Endothelial cell of umbilical vein (primary cell): ENCODE data around the gene ST6GALNAC3. TPM values are rescaled to one million over a fixed set of nuclear protein-coding genes. Genes with fewer than 3 reads are reported as not detected.

ENCODE experiments used
- BruUV-seq: library from RNA; stranded (reverse); fragments of 400-500 nt; replicated peaks from 2 replicates; lab custom pipeline; 2021; lab: Mats Ljungman, UMichigan
- CTCF ChIA-PET: fragments of 300-600, 350-600 bp; sonication (Branson Sonifier 250); formaldehyde crosslinking; loops from one replicate; lab custom pipeline; 2021; ENCODE audit warnings: antibody characterized with exemption, inconsistent platforms; lab: Charles Lee
- POLR2A ChIA-PET: fragments of 300-600, 350-600 bp; sonication (Branson Sonifier 250); formaldehyde crosslinking; loops from one replicate; lab custom pipeline; 2021; ENCODE audit warnings: antibody characterized with exemption, inconsistent platforms; lab: Charles Lee
- DNase-seq: peaks from one replicate; pipeline ENCODE4 v3.0.0-alpha.2; 2011; ENCODE audit warnings: low read depth, low spot score
- FAIRE-seq: peaks from 2 replicates; lab custom pipeline; 2011; peaks lifted over from hg19 to GRCh38; lab: Jason Lieb, UNC
- H2AFZ ChIP-seq: 2 replicates; pipeline ENCODE4 v1.6.0; 2012; ENCODE audit warnings: low read depth, low read length, control low read depth, inconsistent platforms
- H3K27ac ChIP-seq: 2 replicates; pipeline ENCODE4 v1.5.1; 2011; ENCODE audit warnings: low read depth, mild to moderate bottlenecking, control low read depth, low read length, moderate library complexity; ENCODE audit not compliant: insufficient read depth
- H3K27me3 ChIP-seq, 2 experiments: 2 replicates each; pipeline versions ENCODE4 v1.6.0 to v1.6.1; 2011; ENCODE audit warnings: low read length in 2 of 2, mixed read lengths in 1 of 2; ENCODE audit not compliant: control insufficient read depth in 2 of 2, insufficient read depth in 2 of 2
- H3K36me3 ChIP-seq, 2 experiments: 2 replicates in 1 of 2; 3 replicates in 1 of 2; pipeline ENCODE4 v1.5.1; 2011; ENCODE audit warnings: low read length in 2 of 2, mild to moderate bottlenecking in 1 of 2, moderate library complexity in 1 of 2; ENCODE audit not compliant: control insufficient read depth in 2 of 2, insufficient read depth in 2 of 2; ENCODE audit errors: extremely low read depth in 1 of 2
- H3K4me1 ChIP-seq: 3 replicates; pipeline ENCODE4 v1.5.1; 2011; ENCODE audit warnings: mild to moderate bottlenecking, low read length; ENCODE audit not compliant: control insufficient read depth, insufficient read depth; ENCODE audit errors: extremely low read depth
- H3K4me2 ChIP-seq: 2 replicates; pipeline ENCODE4 v1.6.1; 2011; ENCODE audit warnings: low read length, control low read depth, mixed read lengths; ENCODE audit not compliant: insufficient read depth
- H3K4me3 ChIP-seq, 3 experiments: fragments of 200-600 bp in 1 of 3; sonication (generic), shearing (Covaris generic) in 1 of 3; replicated peaks in 1 of 3; 2 replicates each; pipeline ENCODE4 v1.5.1; 2011 to 2016; ENCODE audit warnings: control low read depth in 3 of 3, low read length in 3 of 3, mild to moderate bottlenecking in 2 of 3, inconsistent platforms in 1 of 3, low read depth in 1 of 3, moderate library complexity in 1 of 3; ENCODE audit not compliant: insufficient read depth in 1 of 3
- H3K79me2 ChIP-seq: 2 replicates; pipeline ENCODE4 v1.6.0; 2012; ENCODE audit warnings: low read length, inconsistent platforms; ENCODE audit not compliant: control insufficient read depth, insufficient read depth
- H3K9ac ChIP-seq: replicated peaks from 2 replicates; pipeline ENCODE3; 2011; ENCODE audit warnings: low read length, control low read depth; ENCODE audit not compliant: insufficient read depth; ENCODE audit errors: extremely low read depth
- H3K9me1 ChIP-seq: replicated peaks from 3 replicates; pipeline ENCODE4 v1.6.0; 2011; ENCODE audit warnings: mild to moderate bottlenecking, low read length; ENCODE audit not compliant: control insufficient read depth, insufficient read depth; ENCODE audit errors: extremely low read depth
- H3K9me3 ChIP-seq: replicated peaks from 2 replicates; pipeline ENCODE4 v1.5.1; 2012; ENCODE audit warnings: low read length, inconsistent platforms; ENCODE audit not compliant: control insufficient read depth, insufficient read depth
- H4K20me1 ChIP-seq: replicated peaks from 2 replicates; pipeline ENCODE3; 2011; ENCODE audit warnings: mild to moderate bottlenecking, low read length; ENCODE audit not compliant: control insufficient read depth, insufficient read depth; ENCODE audit errors: extremely low read depth
- FOS ChIP-seq: IDR thresholded peaks from 2 replicates; pipeline ENCODE4 v1.6.1; 2011; ENCODE audit warnings: mild to moderate bottlenecking, low read length, moderate library complexity, borderline replicate concordance; ENCODE audit not compliant: insufficient read depth
- GATA2 ChIP-seq: IDR thresholded peaks from 2 replicates; pipeline ENCODE4 v1.7.0; 2011; ENCODE audit warnings: low read depth, mild to moderate bottlenecking, moderate library complexity, mixed read lengths, low read length; ENCODE audit not compliant: insufficient read length, insufficient read depth
- JUN ChIP-seq: IDR thresholded peaks from 2 replicates; pipeline ENCODE4 v1.6.1; 2011; ENCODE audit warnings: borderline replicate concordance, low read depth; ENCODE audit not compliant: insufficient read length, insufficient read depth
- MAX ChIP-seq: IDR thresholded peaks from 2 replicates; pipeline ENCODE4 v1.6.1; 2011; ENCODE audit not compliant: insufficient read depth, insufficient read length
- MYC ChIP-seq: IDR thresholded peaks from one replicate; pipeline ENCODE4 v1.6.1; 2011; ENCODE audit warnings: mild to moderate bottlenecking, low read depth, low read length
- POLR2A ChIP-seq: IDR thresholded peaks from 2 replicates; pipeline ENCODE4 v1.6.1; 2012; ENCODE audit warnings: low read depth, mild to moderate bottlenecking, control low read depth, low read length
- dilution Hi-C: fragments of 300-500 bp; cut with MboI; formaldehyde crosslinking; loops from one replicate; pipeline ENCODE4 v1.15.0; 2019; ENCODE audit warnings: low sequenced_read_pairs; ENCODE audit not compliant: extremely low pct_ligation_motif_present
- intact Hi-C: fragments of 100-400 bp; cut with micrococcal nuclease; formaldehyde crosslinking; loops from one replicate; pipeline ENCODE4 v1.10.0; 2022
- polyA plus RNA-seq, 4 experiments: library from polyadenylated mRNA; depleted of rRNA in 3 of 4; stranded (reverse) in 3 of 4; unstranded in 1 of 4; fragments of >200 nt; gene quantifications; 2 replicates each; pipeline versions ENCODE4 v1.2.1 to v1.2.3, GENCODE V29; 2011 to 2012; ENCODE audit warnings: missing spikeins in 1 of 4
- total RNA-seq: library from RNA; stranded (reverse); gene quantifications from 2 replicates; pipeline ENCODE4 v1.2.3, GENCODE V29; 2021
- TF ChIP-seq, protein P1 (sequence below), 2 donors: IDR thresholded peaks; 1 replicate in 1 of 2; 2 replicates in 1 of 2; pipeline ENCODE4 v1.5.1; 2011; ENCODE audit warnings: low read length in 2 of 2, mild to moderate bottlenecking in 2 of 2, moderate library complexity in 2 of 2, control low read depth in 1 of 2, inconsistent platforms in 1 of 2, low read depth in 1 of 2; ENCODE audit not compliant: insufficient read depth in 1 of 2; ENCODE audit errors: extremely low read depth in 1 of 2

ST6GALNAC3 gene
- total and polyA plus RNA-seq, 2 donors (not counting 3 experiments of a cell fraction or from before 2014, with no cell fraction given) = 7.6 to 48.3 TPM

GRCh38 chr1:76501136-76501535 lies 426.6 kb downstream of the ST6GALNAC3 start:
- dilution Hi-C loops = no loop called here

More at GRCh38 chr1:76501136-76501535, 426.6 kb downstream of the ST6GALNAC3 start:
- no peaks in the 10 kb centered on the region for H4K20me1 ChIP-seq
- no peaks in the 10 kb centered on the region for H3K36me3 ChIP-seq
- no peaks in the 10 kb centered on the region for H3K9me1 ChIP-seq
- H3K9me3 ChIP-seq = no peaks in the 10 kb centered on the region
- H3K27ac ChIP-seq = no peak overlapping the region
- no peak overlapping the region for H3K4me2 ChIP-seq
- H3K4me1 ChIP-seq = peaks cover 9% of the 10 kb centered on the region
- POLR2A ChIA-PET = no interaction called here
- no TSS peak for BruUV-seq
- no peak overlapping the region for H3K9ac ChIP-seq
- H3K79me2 ChIP-seq = no peaks in the 10 kb centered on the region
- intact Hi-C loops = no loop called here
- TF ChIP-seq POLR2A = no peak
- TF ChIP-seq, protein P1, sequence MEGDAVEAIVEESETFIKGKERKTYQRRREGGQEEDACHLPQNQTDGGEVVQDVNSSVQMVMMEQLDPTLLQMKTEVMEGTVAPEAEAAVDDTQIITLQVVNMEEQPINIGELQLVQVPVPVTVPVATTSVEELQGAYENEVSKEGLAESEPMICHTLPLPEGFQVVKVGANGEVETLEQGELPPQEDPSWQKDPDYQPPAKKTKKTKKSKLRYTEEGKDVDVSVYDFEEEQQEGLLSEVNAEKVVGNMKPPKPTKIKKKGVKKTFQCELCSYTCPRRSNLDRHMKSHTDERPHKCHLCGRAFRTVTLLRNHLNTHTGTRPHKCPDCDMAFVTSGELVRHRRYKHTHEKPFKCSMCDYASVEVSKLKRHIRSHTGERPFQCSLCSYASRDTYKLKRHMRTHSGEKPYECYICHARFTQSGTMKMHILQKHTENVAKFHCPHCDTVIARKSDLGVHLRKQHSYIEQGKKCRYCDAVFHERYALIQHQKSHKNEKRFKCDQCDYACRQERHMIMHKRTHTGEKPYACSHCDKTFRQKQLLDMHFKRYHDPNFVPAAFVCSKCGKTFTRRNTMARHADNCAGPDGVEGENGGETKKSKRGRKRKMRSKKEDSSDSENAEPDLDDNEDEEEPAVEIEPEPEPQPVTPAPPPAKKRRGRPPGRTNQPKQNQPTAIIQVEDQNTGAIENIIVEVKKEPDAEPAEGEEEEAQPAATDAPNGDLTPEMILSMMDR (IDR thresholded peaks at IDR 0.05; ENCODE audit: extremely low read depth in 1 of 2, insufficient read depth in 1 of 2, low read depth in 1 of 2, low read length in 2 of 2) = no peak
- TF ChIP-seq JUN = no peak
- no peak for TF ChIP-seq MAX
- no peak for TF ChIP-seq GATA2
- no peak for TF ChIP-seq FOS
- no peak for TF ChIP-seq MYC
- DNase-seq (no peak), FAIRE-seq (no peak)
- H3K27me3 ChIP-seq = no peaks in the 10 kb centered on the region
- H2AFZ ChIP-seq = no peak overlapping the region
- no peak overlapping the region for H3K4me3 ChIP-seq
- CTCF ChIA-PET = interaction anchor here (1.5 kb wide), 1 partner anchor 21 kb away, joined by 4 read pairs; no protein-coding TSS in a partner anchor
